ENCODE measurements around the gene AHDC1. TPM values are rescaled to one million over a fixed set of nuclear protein-coding genes. Genes with fewer than 3 reads are reported as not detected.

Gene AHDC1
- total RNA-seq, 2 experiments from 2014 or later: 6.5 to 13.8 TPM

- H4K20me1 ChIP-seq (ENCODE audit: insufficient read depth, low read length): no peaks in the 10 kb centered on the region
- no peak overlapping the region for H3K4me2 ChIP-seq (ENCODE audit: low read length)
- BruUV-seq (replicated peaks): no TSS peak
- intact Hi-C loops (cut with micrococcal nuclease; ENCODE audit: unreplicated experiment): no loop called here
- H3K9me2 ChIP-seq (ENCODE audit: insufficient read depth, low read length): no peaks in the 10 kb centered on the region
- no peaks in the 10 kb centered on the region for H3K9me3 ChIP-seq (ENCODE audit: low read length)
- peaks cover 19% of the 10 kb centered on the region for H3K4me1 ChIP-seq (ENCODE audit: insufficient read depth, low read length, poor library complexity, severe bottlenecking)
- H2AFZ ChIP-seq (ENCODE audit: low read length): no peak overlapping the region
- ChIA-PET CTCF (ENCODE audit: unreplicated experiment) (no interaction called here), POLR2A (interaction anchor here (0.5 kb wide), 1 partner anchor 196 kb away, joined by 4 read pairs; no protein-coding TSS in a partner anchor)
- DNase-seq (ENCODE audit: low spot score): no peak
- no peak overlapping the region for H3K4me3 ChIP-seq (ENCODE audit: low read depth, low read length, poor library complexity, severe bottlenecking)
- no peak for TF ChIP-seq EZH2phosphoT487 (IDR thresholded peaks at IDR 0.05; ENCODE audit: borderline replicate concordance, low read depth, low read length)
- TF ChIP-seq, protein P1, sequence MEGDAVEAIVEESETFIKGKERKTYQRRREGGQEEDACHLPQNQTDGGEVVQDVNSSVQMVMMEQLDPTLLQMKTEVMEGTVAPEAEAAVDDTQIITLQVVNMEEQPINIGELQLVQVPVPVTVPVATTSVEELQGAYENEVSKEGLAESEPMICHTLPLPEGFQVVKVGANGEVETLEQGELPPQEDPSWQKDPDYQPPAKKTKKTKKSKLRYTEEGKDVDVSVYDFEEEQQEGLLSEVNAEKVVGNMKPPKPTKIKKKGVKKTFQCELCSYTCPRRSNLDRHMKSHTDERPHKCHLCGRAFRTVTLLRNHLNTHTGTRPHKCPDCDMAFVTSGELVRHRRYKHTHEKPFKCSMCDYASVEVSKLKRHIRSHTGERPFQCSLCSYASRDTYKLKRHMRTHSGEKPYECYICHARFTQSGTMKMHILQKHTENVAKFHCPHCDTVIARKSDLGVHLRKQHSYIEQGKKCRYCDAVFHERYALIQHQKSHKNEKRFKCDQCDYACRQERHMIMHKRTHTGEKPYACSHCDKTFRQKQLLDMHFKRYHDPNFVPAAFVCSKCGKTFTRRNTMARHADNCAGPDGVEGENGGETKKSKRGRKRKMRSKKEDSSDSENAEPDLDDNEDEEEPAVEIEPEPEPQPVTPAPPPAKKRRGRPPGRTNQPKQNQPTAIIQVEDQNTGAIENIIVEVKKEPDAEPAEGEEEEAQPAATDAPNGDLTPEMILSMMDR (conservative IDR thresholded peaks at IDR 0.05; ENCODE audit: low read length): no peak
- no peak overlapping the region for H3K27ac ChIP-seq (ENCODE audit: low read depth, low read length, poor library complexity, severe bottlenecking)
- no peaks in the 10 kb centered on the region for H3K79me2 ChIP-seq (ENCODE audit: insufficient read depth, low read depth, low read length)
- H3K36me3 ChIP-seq (ENCODE audit: insufficient read depth, low read length): no peaks in the 10 kb centered on the region
Observed at GRCh38 chr1:27561124-27561899, 42.6 kb downstream of the AHDC1 start.

DNA sequence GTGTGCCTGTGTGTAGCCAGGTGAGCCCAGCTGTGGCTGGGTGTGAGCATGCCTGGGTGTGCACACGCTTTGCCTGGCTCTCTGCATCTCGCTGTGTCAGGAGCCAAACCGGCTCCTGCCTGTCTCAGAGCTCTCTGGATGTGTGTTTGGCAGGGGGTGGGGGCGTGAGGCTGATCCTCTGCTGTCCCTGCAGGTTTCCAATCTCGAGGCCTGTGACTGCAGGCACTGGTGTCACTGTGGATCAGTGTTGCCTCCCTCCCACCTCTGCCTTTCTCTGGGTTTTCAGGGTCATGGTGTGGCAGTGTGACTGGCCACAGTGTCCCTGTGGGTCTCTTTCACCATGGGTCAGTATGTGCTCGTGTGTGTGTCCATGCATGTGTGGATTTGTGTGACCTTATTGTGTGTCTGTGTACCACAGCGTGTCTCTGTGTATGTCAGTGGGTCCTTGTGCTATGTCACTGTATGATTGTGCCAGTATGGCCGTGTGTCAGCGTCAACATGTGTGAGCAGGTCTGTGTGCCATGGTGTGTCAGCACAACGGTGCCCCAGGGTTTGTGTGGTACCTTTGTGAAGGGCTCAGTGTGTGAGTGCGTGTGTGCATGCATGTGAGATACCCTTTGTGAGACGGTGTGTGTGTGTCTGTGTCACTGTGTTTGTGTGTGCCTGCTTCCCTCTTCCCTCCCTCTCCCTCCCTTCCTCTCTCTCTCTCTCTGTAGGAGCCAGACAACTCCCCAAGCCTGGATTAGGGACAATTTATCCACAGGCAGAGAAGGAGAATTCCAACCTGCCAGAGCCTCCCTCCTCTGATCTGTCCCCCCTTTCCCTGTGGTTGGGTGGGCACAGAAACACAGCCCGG, 43.4 kb downstream of the AHDC1 start:
- Histone ChIP-seq H3K4me1 (ENCODE audit: insufficient read depth, low read length, poor library complexity, severe bottlenecking) (peaks cover 27% of the 10 kb centered on the region), H3K9me2 (ENCODE audit: insufficient read depth, low read length) (no peaks in the 10 kb centered on the region), H3K9me3 (ENCODE audit: low read length) (no peaks in the 10 kb centered on the region), H3K4me3 (ENCODE audit: low read depth, low read length, poor library complexity, severe bottlenecking) (no peak overlapping the region), H3K36me3 (ENCODE audit: insufficient read depth, low read length) (no peaks in the 10 kb centered on the region), H2AFZ (ENCODE audit: low read length) (no peak overlapping the region), H3K27ac (ENCODE audit: low read depth, low read length, poor library complexity, severe bottlenecking) (no peak overlapping the region), H3K4me2 (ENCODE audit: low read length) (no peak overlapping the region), H3K79me2 (ENCODE audit: insufficient read depth, low read depth, low read length) (no peaks in the 10 kb centered on the region), H4K20me1 (ENCODE audit: insufficient read depth, low read length) (no peaks in the 10 kb centered on the region)
- BruUV-seq (replicated peaks): no TSS peak
- TF ChIP-seq, protein P1 (conservative IDR thresholded peaks at IDR 0.05; ENCODE audit: low read length): no peak
- TF ChIP-seq EZH2phosphoT487 (IDR thresholded peaks at IDR 0.05; ENCODE audit: borderline replicate concordance, low read depth, low read length): no peak
- intact Hi-C loops (cut with micrococcal nuclease; ENCODE audit: unreplicated experiment): no loop called here
- ChIA-PET CTCF (ENCODE audit: unreplicated experiment) (no interaction called here), POLR2A (interaction anchor here (0.5 kb wide), 1 partner anchor 195 kb away, joined by 4 read pairs; no protein-coding TSS in a partner anchor)
- no peak for DNase-seq (ENCODE audit: low spot score)
